ENCODE results near the gene PELI1. TPM values are rescaled to one million over a fixed set of nuclear protein-coding genes. Genes with fewer than 3 reads are reported as not detected.

The PELI1 gene
- total RNA-seq, 1 donor from 2014 or later, result 48.8 TPM

DNA sequence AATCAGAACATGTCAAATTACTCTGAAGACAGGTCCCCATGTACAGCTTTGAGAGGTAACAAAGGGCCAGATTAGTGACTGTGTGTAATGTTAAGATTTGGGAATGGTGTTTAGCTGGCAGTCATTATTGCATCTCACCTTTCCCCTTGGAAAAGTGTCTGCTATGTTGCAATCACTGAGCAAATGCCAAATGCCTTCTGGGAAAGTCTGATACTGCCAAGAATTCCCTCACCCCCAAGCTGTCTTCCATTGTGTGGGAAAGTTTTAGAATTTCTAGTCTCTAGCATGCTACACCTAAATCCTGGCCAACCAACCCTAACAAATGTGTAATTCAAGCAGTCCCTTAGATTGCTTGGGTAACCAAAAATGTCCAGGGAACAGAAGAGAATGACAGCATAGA, 13.6 kb upstream of the PELI1 start:
- intact Hi-C loops (cut with micrococcal nuclease), result no loop called here

DNA sequence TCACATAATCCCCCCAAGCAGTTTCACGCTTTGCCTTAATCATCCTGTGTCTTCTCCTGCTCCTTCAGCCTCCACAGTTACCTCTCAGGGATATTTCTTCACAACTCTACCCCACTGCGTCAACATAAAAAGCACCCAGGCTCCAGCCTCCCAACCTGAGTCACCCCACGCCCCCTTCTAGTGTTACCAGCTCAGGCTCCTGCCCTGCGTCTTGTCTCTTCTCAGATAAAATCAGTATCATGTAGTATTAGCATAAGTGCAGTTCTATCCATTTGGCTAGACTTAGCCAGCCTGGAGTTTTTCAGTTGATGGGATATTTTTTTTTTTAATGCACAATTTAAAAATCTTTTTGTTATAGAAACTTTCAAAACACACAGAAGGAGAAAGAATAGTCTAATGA, 9.6 kb upstream of the PELI1 start:
- intact Hi-C loops (cut with micrococcal nuclease), result no loop called here

DNA sequence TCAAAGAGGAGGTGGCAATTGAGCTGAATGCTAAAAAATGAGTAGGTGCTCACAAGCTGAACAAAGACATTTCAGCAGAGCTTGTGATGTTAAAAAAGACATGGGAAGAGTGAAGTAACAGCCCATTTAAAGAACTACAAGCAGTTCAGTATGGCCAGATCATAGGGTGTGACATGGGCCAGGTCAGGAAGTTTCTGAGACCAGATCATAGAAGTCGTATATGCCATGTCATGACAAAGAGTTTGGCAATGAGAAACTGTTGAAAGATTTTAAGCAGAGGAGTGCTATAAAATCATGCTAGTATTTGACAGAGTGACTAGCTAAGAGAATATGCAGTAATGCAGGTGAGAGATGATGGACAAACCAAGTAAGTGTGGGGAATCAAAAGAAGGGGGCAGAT, 7.3 kb upstream of the PELI1 start:
- intact Hi-C loops (cut with micrococcal nuclease), result no loop called here

DNA sequence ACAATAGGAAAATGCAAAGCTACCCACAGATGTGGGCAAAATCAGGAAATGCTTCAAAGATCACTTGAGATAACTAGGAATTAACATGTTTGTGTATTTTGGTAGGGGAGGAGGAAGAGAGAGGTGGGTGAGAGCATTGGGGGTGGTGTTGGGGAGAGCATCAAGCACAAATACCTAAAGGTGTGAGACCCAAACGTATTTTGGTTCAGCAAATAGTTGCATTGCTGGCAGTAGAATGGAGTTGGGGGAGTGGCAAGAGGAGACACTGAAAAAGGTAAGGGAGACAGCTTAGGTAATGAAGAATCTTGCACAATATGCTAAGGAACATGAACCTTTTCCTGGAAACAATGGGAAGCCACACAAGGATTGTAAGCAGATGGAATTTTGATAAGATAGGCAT, 1.5 kb upstream of the PELI1 start:
- intact Hi-C loops (cut with micrococcal nuclease), result loop anchor here (2.0 kb wide), 2 partner anchors 57 to 843 kb away; partner anchors contain the start of gene SLC1A4

DNA sequence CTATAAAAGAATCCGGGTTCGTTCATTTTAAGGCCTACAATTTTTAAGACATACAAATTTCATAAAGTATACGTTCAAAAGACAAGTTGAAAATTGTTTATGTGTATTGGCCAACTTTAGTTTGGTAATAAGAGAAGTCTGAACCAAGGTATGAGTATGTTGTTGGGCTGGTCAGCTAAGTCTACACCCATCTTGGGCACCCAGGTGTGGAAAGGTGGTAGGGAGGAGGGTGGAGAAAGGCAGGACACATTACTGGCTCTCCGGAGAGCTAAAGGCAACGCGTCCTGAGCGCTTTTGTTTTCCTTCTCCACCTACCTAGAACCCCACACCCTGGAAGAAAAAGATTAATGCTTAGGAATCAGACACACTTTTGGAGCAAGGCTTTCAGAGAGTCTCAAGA, 899 bp upstream of the PELI1 start:
- intact Hi-C loops (cut with micrococcal nuclease), result loop anchor here (2.0 kb wide), 2 partner anchors 58 to 844 kb away; partner anchors contain the start of gene SLC1A4

DNA sequence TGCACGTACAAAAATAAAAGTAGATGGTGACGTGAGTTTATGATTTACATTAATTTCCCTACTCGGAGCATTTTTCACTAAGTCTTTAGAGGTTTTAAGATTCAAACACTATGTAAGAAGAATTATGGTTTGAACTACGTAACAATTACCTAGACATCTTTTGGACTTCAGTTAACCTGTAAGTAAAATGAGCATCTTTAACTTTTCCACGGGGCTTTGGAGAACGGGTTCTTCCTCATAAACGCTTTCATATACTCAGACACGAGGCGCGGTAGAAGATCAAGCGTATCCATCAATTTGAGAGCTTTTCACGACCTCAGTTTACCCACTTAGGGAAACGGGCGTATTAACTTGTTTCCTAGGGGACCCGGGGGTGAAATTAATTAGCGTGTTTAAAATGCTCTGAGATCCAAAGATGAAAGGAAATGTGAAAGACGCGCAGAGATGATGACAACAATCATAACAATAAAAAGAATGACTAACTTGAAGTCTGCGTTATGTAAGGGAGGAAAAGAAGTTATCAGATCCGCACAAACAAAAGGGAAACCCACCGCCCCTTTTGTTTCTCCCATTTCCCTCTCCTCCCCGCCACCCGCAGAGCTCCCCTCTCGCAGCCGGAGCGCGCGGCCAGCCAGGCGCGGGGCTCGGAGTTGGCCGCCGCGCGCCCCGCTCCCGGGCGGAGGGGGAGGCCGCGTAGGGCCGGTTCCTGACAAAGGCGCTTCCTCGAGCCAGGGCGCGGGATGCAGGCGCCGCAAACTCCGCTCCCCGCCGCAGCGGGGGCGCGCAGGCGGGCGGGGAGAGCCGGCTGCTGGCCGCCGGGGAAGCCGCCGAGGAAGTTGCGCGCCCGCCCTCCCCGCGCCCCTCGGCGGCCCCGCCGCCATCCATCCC, 807 bp downstream of the PELI1 start:
- intact Hi-C loops (cut with micrococcal nuclease), result loop anchor here (1.0 to 5.0 kb wide), 23 partner anchors 8 to 1438 kb away; partner anchors contain the start of genes ACTR2, AFTPH, EHBP1 and MDH1

DNA sequence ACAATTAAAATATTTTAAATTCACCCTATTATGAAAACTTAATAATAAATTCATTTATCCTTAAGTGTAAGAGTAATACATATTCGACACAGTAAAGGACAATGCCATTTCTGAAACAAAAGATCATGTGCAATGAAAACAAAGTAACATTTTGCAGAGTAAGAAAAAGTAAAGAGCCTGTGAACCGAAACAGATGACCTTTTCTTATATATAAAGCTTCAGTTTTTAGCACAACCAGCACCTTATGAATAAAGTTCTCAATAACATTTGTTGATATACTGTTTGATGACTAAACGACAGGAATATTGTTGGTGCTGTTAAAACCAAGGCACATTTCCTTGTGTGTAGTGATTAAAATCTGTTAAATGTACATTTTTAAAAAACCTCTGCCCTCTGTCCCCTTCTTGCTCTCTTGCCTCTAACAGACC, 1.5 kb downstream of the PELI1 start:
- intact Hi-C loops (cut with micrococcal nuclease), result loop anchor here (1.0 to 5.0 kb wide), 11 partner anchors 7 to 1085 kb away; partner anchors contain the start of genes ACTR2, RAB1A and SERTAD2

DNA sequence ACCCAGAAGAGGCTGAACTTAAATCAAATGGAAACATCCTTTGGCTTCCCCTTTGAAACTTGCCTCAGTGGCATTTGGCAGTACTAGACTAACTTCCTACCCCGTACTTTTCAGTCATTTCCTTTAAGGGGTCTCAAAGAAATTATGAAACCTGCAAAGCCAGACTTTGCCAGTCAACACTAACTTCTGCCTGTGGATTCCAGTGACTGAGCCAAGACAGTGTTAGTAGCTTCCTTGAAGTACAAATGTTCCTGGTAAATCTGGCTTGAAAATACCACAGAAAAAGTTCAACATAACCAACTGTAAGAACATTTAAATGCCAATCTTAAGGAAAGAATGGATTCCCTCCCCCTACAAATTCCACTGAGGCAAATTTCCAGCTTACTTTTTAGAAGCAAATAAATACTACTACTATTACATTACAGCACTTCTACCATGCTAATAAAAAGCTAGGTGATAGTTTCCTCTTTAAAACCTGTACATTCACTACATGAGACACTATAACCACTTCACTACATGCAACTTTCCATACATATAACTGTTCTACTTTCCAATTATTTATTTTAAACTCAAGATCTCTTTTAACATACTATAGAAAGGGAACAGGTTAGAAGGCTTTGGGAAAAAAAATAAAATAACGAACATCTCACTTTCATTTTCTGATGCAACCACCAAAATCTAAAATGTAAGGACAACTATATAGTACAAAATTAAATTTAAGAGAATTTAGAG, 2.4 kb downstream of the PELI1 start:
- intact Hi-C loops (cut with micrococcal nuclease), result loop anchor here (2.0 to 5.0 kb wide), 5 partner anchors 13 to 1085 kb away; partner anchors contain the start of genes ACTR2 and RAB1A

DNA sequence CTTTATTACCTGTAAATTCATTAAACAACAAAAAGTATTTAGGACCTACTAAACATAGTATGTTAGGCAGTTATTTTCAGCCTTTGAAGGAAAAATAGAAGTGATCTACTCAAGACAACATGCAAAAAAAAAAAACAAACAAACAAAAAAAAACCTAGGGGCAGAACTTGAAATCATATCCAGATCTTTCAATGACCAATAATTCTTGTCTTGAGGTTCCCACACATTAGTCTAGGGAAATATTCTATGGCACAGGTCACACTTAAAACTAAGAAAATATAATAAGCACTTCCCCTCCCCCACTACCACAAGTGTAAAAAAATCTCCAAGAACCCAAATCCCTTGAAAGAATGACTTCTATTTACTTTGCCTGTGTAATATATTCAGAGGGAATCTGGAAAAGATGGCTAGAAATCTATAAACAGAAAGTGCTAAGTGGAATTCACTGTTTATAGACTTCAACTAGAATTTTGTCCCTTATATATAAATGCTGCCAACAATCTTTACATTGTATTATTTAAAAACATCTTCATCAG, 3.5 kb downstream of the PELI1 start:
- intact Hi-C loops (cut with micrococcal nuclease), result loop anchor here (2.0 to 5.0 kb wide), 3 partner anchors 283 to 1087 kb away; partner anchors contain the start of gene ACTR2

DNA sequence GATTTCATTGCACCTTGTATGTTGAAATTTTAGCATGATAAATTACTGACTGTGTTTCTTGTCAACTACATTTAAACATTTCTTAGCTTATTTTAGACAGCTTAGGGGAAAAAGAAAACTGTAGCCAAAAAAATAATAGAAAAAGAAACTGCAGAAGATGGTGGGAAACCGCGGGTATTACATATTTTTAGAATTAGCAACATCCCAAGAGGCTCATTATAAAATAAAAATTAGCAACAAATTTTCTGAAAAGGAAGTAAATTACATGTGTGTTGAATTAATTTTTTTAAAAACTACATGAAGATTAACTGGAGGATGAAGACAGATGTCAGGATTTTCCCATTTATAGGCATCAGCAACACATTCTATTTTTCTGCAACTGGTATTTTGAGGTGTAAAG, 4.3 kb downstream of the PELI1 start:
- intact Hi-C loops (cut with micrococcal nuclease), result loop anchor here (2.0 to 5.0 kb wide), 3 partner anchors 283 to 1087 kb away; partner anchors contain the start of gene ACTR2

DNA sequence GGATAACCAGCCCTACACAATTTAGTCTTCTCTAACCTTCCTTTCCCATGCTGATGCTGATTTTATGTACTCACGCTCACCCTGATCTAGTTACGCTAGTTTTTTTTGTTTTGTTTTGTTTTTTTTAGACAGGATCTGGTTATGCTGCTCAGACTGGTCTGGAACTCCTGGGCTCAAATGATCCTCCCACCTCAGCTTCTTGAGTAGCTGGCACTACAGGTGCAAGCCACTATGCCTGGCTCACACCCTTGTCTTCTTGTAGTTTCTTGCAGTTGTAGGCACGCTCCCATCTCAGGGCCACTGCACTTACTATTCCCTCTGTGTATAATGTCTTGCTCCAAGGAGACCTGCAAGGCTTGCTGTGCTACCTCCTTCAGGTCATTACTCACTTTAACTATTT, 6.2 kb downstream of the PELI1 start:
- intact Hi-C loops (cut with micrococcal nuclease), result no loop called here

DNA sequence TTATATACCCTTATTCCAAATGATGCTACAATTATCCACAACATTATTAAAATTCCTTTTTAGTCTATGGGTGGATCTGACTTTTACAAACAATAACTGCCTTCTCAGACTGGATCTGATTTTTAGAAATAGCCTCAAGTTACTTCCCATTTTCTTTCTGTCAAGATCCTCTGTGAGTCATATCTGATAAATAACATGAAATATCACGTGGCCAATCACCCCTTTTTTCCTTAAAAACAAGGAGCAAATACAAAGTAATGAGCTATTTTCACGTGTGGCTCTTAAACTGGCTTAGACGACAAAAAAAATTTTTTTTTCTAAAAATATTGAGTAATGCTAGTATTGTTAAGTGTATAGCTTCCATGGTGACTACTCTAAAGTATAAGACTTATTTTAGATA, 6.7 kb downstream of the PELI1 start:
- intact Hi-C loops (cut with micrococcal nuclease), result no loop called here

DNA sequence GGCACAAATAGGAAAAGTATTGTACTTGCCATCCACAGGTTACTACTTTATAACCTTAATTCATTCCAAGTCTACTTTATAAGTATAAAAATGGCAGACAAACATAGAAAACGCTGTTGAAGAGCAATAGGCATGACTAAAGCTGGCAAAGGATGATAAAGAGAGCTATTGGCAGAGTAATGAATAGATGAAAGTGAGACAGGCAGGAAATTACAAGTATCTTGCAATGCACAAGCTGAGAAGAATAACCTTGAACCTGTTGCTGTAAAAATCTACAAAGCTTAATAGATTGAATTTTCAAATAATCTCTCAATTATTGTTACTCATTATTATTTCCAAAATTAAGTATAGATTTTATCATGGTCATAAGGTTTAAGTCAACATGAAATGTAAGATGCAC, 8.8 kb downstream of the PELI1 start:
- intact Hi-C loops (cut with micrococcal nuclease), result loop anchor here (1.0 to 2.0 kb wide), 2 partner anchors 8 to 35 kb away; no protein-coding TSS in a partner anchor

DNA sequence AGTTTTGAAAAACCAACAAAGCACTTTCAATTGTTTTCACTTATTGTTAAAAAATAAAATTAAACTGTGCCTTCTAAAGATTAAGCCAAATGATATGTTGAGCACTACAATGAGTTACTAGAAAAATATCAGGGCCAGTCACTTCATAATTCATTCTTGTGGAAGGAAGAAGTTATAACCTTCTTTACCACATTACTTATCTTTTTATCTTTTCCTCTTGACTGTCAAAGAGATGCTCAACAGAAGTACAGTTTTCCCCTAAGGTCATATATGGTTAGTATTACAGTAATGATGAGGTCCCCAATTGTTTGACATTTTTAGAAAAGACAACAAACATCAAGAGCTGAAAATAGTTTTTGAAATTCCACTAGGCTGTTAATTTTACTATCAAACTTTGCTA, 9.4 kb downstream of the PELI1 start:
- intact Hi-C loops (cut with micrococcal nuclease), result loop anchor here (1.0 to 2.0 kb wide), 3 partner anchors 8 to 34 kb away; no protein-coding TSS in a partner anchor

DNA sequence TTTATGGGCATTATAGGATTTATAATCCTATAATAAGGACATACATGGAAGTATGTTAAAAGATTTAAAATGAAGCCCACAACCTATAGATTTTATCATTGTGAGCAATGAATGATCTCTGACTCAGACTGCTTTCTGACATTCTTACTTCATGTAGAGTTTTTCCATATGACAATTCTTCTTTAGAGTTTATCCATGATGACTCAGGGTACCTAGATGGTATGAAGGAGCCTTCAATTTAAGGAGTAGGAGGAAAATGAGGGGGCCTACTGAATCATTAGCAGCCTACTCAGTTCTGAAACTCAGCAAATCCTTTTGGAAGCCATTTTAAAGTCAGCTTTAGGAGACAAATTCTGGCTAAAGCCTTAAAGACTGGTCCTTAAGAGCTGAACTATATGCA, 10.4 kb downstream of the PELI1 start:
- intact Hi-C loops (cut with micrococcal nuclease), result loop anchor here (1.0 to 2.0 kb wide), 2 partner anchors 20 to 33 kb away; no protein-coding TSS in a partner anchor

DNA sequence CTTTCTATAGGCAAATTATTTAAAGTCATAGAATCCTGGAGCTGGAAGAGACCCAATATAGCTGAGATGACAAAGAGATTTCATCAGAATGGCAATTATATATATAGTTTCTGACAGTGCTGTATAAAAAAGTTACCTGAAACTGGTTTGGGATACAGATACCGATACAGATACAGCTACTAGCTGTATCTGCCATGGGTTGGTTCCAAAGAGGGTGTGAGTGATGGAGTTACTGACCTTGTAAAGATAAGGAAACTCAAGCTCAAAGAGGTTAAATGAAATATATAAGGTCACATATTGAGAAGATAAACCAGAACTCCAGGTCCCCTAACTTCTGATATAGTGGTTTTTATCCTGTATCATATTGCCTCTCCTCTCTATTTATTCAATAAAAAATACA, 10.9 kb downstream of the PELI1 start:
- intact Hi-C loops (cut with micrococcal nuclease), result no loop called here

DNA sequence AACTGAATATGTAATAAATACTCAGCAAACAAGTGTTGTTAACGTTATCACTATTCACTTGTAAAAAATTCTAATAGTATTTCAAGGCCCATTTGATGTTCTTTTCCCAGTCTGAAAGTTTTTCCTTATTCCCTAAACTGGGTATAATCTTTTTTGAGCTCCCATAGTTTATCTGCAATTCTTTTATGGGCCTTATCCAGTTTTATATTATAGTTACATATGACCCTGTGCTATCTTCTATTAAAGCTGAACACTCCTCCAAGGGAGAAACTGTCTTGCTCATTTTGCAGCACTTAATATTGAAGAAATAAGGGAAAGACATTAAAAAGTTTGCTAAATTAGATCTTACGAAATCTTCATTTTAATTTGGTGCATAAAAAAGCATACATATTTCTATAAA, 13.9 kb downstream of the PELI1 start:
- intact Hi-C loops (cut with micrococcal nuclease), result no loop called here

DNA sequence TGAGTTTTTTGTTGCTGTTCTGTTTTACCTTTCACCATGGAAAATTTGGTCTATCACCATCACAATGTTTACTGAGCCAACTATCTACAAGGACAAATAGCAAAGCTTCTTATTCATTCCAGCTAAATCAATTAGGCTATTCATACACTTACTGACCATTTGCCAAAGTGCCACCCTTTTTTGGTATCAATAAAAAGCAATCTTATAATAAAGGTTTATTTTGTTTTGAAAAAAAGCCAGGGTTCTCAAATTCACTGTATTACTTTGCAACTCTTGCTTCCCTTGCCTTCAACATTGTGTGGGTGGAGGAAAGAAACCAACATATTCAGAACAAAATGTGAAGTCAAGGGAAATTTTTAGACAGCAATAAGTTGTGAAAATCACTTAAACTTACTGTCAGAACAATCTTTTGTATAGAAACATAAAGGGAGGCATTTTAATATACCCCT, 15.3 kb downstream of the PELI1 start:
- intact Hi-C loops (cut with micrococcal nuclease), result loop anchor here (1.0 to 2.0 kb wide), 3 partner anchors 14 to 28 kb away; no protein-coding TSS in a partner anchor

DNA sequence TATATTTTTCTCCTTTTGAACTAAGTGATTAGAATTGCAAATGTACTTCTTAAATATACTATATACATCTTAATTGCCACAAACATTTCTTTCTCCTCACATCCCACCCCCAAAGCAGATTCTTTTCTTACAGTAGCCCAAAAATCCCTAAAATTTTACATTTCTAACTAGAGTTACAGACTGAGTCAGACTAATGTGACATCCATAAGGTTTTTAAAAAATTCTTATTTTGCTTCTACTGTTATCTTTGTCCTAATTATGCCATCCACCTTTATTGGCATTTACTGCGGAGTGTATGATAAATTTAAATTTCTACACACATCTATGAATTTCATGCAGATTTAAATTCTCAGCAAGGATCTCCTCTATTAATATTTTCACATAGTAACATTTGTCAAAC, 15.8 kb downstream of the PELI1 start:
- intact Hi-C loops (cut with micrococcal nuclease), result loop anchor here (2.0 kb wide), 1 partner anchor 14 kb away; no protein-coding TSS in a partner anchor

DNA sequence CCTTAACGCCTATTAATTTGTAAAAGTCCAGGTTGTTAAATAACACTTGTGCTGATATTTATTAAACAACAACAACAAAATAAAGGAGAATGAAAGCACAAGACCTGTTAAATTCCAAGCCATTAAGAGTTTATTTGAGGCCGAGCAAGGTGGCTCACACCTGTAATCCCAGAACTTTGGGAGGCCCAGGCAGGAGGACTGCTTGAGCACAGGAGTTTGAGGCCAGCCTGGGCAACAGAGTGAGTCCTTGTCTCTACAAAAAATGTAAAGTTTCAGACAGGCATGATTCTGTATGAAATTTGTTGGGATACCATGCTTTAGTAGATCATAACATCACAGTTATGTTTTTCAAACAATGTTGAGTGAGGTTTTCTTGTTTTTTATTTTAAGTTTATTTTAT, 17.1 kb downstream of the PELI1 start:
- intact Hi-C loops (cut with micrococcal nuclease), result no loop called here

DNA sequence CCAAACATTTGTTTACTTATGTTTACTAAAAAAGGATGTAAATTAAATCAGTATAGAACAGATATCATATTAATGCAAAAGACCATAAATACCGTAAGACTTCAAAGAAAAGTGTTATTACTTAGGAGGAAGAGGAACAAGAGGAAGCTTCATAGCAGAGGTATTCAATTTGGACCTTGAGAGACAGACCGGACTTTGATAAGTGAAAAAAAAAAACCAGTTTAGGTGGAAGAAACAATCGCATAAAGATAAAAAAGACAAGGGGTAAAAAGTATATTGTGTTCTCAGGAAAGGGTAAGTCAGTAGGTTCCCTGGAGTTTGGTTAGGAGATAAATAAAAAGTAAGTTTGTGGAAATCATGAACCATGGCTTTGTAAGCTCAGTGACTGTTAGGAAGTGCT, 17.6 kb downstream of the PELI1 start:
- intact Hi-C loops (cut with micrococcal nuclease), result no loop called here

Measured in T-helper 1 cell treated with Interleukin-12 subunit alpha and Interleukin-12 subunit beta and Interleukin-4 antibody, amounts not matched to agents 30 ng/mL and 1 ng/mL, for 36 hours (primary cell).